H1 (cell line): ENCODE data around the gene REEP2. TPM values are rescaled to one million over a fixed set of nuclear protein-coding genes. Genes with fewer than 3 reads are reported as not detected.

Experiments used
- ASH2L ChIP-seq: fragments of 200-600, 300-600 bp; sonication (generic); IDR thresholded peaks from one replicate; pipeline ENCODE4 v1.7.1; 2017; ENCODE audit warnings: low read length
- BACH1 ChIP-seq: IDR thresholded peaks from 2 replicates; pipeline ENCODE4 v1.6.1; 2012; ENCODE audit warnings: low read length, improper control_type of control experiment
- E2F6 ChIP-seq: IDR thresholded peaks from 2 replicates; pipeline ENCODE4 v1.6.1; 2012; ENCODE audit warnings: inconsistent platforms
- FOSL1 ChIP-seq: IDR thresholded peaks from 2 replicates; pipeline ENCODE4 v1.6.1; 2011; ENCODE audit warnings: mild to moderate bottlenecking, low read depth, low read length, moderate library complexity; ENCODE audit not compliant: insufficient read depth
- ZNF274 ChIP-seq: IDR thresholded peaks from 2 replicates; pipeline ENCODE4 v1.7.0; 2012; ENCODE audit warnings: low read length, borderline replicate concordance; ENCODE audit errors: extremely low read depth
- polyA plus RNA-seq, 7 experiments: library from polyadenylated mRNA; depleted of rRNA in 3 of 7; stranded (reverse) in 5 of 7; unstranded in 2 of 7; fragments of >200 nt in 5 of 7; fragments of 200-250 nt in 2 of 7; gene quantifications; 1 replicate in 5 of 7; 2 replicates in 1 of 7; 4 replicates in 1 of 7; pipeline versions ENCODE4 v1.2.1 to v1.2.3, GENCODE V29; 2011 to 2013; ENCODE audit warnings: missing spikeins in 2 of 7, mixed read lengths in 2 of 7
- total RNA-seq: library from RNA; stranded (reverse); fragmentation: NEBNext Ultra II Directional; extraction: Animal tissue kit (Norgen Biotek cat#: 25700); gene quantifications from 2 replicates; pipeline ENCODE4 v1.2.1, GENCODE V29; 2021

Gene REEP2
- total and polyA plus RNA-seq, 2 of the 8 experiments (the other 6 are each of a cell fraction or from before 2014, with no cell fraction given) = 26.5 to 40.2 TPM

- TF ChIP-seq FOSL1 = no peak
- TF ChIP-seq BACH1 = no peak
- TF ChIP-seq E2F6 = no peak
- TF ChIP-seq ZNF274 = no peak
- TF ChIP-seq ASH2L = no peak
Measured at GRCh38 chr5:138492560-138493045, 53.7 kb downstream of the REEP2 start (continued).
